Stimulated activated CD8-positive, alpha-beta memory T cell treated with anti-CD3 and anti-CD28 coated beads, Interleukin-12 subunit alpha, Interleukin-12 subunit beta, amount 100 ng/mL, for 4 hours (primary cell): Measurements from ENCODE around the gene ALKBH3.
A peak's percentile ranks its signal among the peaks of the same experiment; 100 is the strongest.

Experiments used
- DNase-seq: peaks from one replicate; pipeline ENCODE4 v3.0.0-alpha.2; 2020; ENCODE audit warnings: low read depth

ALKBH3 gene

GRCh38 chr11:43941257-43941994 is 60.8 kb downstream of the ALKBH3 start:
- DNase-seq: no peak

GRCh38 chr11:43942662-43943371 is 62.2 kb downstream of the ALKBH3 start:
- no peak for DNase-seq

GRCh38 chr11:43943372-43943930 is 62.8 kb downstream of the ALKBH3 start:
- DNase-seq: no peak

- no peak for DNase-seq
Measured at GRCh38 chr11:43943931-43944751, 63.5 kb downstream of the ALKBH3 start.

GRCh38 chr11:43944761-43945311 is 64.2 kb downstream of the ALKBH3 start:
- peak; percentile 32 for DNase-seq

DNA sequence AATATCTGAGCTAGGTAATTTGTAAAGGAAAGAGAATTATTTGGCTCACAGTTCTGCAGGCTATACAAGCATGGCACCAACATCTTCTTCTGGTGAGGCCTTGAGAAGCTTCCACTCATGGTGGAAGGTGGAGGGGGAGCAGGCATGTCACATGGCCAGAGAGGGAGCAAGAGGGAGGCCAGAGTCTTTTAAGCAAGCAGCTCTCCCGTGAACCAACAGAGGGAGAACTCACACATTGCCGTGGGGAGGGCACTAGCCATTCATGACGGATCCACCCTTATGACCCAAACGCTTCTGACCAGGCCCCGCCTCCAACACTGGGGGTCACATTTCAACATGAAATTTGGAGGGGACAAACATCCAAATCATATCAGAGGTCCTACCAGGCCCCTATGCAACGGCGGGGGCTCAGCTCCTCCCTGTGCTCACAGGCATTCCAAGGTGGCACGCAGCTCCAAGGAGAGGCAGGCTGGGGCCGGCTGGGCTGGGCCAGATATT is 66.4 kb downstream of the ALKBH3 start:
- DNase-seq: no peak

DNA sequence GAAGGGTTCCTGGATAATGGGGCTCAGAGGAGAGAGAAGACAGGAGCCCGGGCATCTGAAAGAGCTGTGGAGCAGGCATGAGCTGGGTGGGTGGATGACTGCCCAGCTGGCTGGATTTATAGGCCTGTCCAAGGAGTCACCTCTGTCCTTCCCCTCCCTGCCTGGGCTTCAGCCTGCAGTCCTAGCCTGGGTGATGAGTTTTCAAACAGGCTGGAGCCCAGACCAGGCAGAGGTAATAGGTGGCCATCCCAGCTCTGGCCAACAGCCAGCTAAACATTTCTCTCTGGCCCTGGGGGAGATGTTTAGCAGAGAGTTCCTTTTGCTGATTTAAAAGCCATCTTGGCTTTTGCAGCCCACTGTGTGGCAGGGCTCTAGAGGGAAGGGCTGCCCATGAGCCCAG is 67.2 kb downstream of the ALKBH3 start:
- DNase-seq: no peak

DNA sequence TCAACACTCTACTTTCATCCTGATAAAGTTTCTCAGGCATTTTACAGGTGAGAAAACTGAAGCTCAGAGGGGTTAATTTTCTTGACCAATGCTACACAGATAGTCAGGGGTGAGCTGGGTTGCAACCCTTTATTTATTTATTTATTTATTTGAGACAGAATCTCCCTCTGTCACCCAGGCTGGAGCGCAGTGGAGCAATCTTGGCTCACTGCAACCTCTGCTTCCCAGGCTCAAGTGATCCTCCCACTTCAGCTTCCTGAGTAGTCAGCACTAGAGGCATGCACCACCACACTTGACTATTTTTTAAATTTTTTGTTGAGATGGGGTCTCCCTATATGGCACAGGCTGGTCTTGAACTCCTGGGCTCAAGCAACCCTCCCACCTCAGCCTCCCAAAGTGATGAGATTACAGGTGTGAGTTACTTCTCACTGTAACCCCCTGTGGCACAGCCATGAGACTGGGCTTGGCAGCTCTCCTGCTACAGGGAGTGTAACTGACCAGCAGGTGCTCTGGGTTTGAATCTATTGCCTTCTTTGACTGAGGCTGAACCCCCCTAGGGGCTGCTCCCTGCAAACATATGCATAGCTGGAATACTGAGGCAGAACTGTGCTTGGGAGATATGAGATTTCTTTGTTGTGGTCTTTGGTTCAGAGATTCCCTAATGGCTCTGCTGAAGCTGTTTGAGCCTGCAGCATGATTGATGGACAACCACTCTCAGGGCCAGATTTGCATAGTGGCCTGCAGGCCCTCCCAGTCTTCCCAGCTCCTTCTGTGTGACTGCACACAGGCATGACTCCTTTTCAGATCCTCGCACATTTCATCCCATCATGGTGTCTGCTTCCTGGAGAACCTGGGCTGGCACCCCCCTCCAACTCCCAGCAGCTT is 68.0 kb downstream of the ALKBH3 start:
- DNase-seq: no peak

GRCh38 chr11:43950311-43950855 is 69.8 kb downstream of the ALKBH3 start:
- no peak for DNase-seq

GRCh38 chr11:43951231-43951630 is 70.6 kb downstream of the ALKBH3 start:
- no peak for DNase-seq

DNA sequence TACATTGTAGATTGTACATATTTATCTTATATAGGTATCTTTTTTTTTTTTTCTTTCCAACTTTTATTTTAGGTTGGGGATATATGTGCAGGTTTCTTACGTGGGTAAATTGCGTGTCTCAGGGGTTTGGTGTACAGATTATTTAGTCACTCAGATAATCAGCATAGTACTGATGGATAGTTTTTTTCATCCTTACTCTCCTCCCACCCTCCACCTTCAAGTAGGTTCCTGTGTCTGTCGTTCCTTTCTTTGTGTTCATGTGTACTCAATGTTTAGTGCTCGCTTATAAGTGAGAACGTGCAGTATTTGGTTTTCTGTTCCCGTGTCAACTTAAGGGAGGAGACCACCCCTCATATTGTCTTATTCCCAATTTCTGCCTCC is 71.4 kb downstream of the ALKBH3 start:
- no peak for DNase-seq

GRCh38 chr11:43952401-43953342 is 72.0 kb downstream of the ALKBH3 start:
- DNase-seq: no peak

GRCh38 chr11:43953521-43953920 is 72.9 kb downstream of the ALKBH3 start:
- no peak for DNase-seq

DNA sequence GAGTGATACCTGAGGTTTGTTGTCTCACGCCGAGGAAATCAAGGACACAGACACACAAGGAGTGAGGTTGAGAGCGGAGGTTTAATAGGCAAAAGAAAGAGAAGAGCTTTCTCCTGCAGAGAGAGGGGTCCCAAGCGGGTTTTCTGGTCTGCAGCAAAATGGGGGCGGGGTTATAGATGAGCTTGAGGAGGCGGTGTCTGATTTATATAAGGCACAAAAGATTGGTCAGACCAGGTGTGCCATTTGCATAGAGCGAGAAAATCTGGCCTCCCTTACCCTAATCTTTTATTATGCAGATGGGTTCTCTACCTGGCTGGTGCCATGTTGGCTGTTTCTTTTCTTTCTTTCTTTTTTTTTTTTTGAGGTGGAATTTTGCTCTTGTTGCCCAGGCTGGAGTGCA is 73.6 kb downstream of the ALKBH3 start:
- no peak for DNase-seq

GRCh38 chr11:43955381-43956118 is 74.9 kb downstream of the ALKBH3 start:
- no peak for DNase-seq

GRCh38 chr11:43957571-43957970 is 76.9 kb downstream of the ALKBH3 start:
- no peak for DNase-seq

GRCh38 chr11:43959321-43959995 is 78.8 kb downstream of the ALKBH3 start:
- no peak for DNase-seq
